Activated T-cell treated with anti-CD3 and anti-CD28 coated beads for 1 hour (primary cell): Measurements from ENCODE around the gene NDUFC1.
A peak's percentile ranks its signal among the peaks of the same experiment; 100 is the strongest.
"Not testable (repeated sequence)": the region's sequence is repeated elsewhere in the genome, so short reads cannot be mapped to it uniquely, and the experiment has no call there.

ENCODE experiments used
- DNase-seq: peaks from one replicate; pipeline ENCODE4 v3.0.0-alpha.2; 2020; ENCODE audit warnings: low read depth

NDUFC1 gene

DNA sequence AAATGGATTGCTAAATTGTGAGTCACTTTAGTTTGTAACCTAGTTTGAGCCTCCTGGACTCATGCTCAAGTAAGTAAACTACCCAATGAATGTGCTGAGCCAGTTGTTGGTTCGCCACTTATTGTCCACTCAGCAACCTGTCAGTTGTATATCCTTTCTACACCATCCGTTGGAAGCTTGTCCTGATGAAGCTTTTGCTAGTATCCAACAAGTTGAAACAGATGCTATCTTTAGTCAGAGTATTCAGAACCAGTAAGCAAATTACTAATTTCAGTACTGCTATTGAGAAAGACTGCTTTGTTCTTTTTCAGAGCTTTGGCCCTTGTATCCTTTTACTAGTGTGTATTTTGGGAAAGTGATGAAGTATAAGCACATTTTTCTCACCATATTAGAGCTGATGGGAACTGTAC lies 5.3 kb downstream of the NDUFC1 start:
- DNase-seq, result no peak

DNA sequence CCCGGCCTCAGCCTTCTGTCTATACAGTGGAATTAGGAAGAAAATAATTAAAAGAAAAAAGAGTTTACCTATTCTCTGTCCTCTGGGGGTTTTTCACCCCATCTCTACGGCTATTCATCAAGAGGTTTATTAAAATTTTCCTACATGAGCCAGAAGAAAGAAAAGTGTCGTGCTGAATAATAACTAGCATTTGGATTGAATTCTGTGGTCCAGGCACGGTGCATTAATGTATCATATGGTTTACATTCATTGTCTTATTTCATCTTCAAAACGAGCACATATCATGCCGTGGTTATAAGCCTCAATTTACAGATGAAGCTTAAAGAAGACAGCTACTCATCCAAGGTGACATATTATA lies 6.4 kb downstream of the NDUFC1 start:
- no peak for DNase-seq

DNA sequence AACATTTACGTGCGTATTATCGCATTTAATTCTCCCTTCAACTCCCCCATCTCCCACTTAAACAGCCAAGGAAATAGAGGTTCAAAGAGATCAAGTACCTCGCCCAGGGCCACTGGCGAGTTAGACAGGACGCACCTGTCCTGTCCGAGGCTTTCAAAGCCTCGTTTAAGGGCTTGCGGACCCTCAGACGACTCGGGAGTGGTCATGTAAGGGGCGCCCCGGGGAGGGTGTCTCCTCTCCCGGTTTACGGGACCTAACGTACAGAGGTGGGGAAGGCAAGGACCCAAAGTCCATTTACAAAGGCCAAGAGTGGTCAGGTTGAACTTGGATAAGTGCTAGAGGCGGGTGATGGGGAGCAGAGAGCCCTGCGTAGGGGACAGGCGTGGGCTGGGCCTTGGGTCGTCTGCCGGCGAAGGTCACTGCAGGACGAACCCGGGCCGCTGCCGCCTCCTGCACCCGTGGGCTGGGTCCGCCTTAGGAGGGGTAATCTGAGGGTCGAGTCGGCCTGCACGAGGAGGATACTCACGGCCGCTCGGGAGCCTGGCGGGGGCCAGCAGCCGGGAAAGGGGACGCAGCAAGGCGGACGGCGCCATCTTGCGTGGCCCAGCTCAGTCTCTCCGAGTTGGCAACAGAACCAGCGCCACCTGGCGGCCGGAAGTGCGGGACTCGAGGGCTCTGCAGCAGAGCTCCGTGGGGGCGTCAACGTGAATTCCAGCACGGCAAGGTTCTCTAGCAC lies 6.9 kb downstream of the NDUFC1 start:
- peak; percentile 100 for DNase-seq

DNA sequence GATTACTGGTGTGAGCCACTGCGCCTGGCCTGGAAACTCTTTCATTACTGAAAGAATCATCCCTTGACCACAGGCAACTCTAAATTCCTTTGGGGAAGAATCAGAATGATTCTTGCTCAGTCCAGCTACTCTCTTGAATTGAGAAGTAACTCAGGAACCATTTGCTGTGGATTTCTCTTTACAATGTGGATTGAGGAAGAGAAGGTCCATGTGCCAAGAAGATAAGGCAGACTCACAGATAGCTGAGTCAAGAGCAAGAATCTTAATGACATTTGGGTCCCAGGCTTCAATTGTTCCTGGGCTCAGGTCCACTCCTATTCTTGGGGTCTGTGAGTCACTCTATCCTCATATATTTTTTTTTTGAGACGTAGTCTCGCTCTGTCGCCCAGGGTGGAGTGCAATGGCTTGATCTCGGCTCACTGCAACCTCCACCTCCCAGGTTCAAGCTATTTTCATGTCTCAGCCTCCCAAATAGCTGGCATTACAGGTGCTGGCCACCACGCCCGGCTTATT lies 16.0 kb downstream of the NDUFC1 start:
- DNase-seq, result no peak

DNA sequence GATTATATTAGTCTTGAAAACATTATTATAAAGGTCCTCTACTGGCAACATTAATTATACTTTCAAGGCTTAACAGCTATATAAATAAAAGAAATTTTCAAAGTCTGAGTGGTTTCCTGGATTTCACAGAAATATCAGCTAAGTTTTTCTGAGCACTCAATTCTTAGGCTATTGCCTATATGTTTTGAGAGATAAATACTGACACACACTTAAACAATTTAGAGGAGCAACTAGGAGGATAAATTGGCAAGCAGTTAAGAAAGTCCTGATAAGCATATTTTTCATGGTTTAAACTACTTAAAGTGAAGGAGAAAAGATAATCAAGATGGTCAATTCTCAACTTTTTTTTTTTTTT lies 19.6 kb downstream of the NDUFC1 start:
- DNase-seq, result no peak

DNA sequence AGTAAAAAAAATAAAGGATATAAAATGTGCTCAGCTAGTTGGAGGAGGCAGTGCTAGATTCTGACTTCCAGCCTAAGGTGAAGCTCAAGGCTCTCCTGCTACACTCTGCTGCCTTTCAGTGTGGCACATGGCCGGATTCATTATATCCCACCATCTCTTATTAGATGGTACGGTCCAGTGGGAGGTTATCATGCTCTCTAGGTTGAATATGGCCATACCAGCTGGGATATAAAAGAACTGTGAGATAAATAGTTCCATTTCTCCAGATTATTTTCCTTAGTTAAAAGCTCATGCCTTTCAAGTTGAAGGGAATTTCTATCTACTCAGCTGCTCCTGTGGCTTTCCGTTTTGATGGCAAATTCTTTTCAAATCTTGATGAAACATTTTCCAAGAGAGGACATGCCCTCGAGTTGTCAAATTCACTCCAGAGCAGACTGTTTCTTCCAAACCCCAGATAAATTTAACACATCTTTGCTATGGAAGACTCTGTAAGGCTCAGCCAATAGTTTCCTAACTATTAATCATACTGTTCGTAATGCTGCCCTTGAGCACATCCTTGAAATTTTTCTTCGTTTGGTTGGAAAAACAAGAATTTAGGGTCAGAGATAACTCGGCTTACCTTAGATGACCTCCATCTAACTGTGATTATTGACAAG lies 20.1 kb downstream of the NDUFC1 start:
- no peak for DNase-seq

DNA sequence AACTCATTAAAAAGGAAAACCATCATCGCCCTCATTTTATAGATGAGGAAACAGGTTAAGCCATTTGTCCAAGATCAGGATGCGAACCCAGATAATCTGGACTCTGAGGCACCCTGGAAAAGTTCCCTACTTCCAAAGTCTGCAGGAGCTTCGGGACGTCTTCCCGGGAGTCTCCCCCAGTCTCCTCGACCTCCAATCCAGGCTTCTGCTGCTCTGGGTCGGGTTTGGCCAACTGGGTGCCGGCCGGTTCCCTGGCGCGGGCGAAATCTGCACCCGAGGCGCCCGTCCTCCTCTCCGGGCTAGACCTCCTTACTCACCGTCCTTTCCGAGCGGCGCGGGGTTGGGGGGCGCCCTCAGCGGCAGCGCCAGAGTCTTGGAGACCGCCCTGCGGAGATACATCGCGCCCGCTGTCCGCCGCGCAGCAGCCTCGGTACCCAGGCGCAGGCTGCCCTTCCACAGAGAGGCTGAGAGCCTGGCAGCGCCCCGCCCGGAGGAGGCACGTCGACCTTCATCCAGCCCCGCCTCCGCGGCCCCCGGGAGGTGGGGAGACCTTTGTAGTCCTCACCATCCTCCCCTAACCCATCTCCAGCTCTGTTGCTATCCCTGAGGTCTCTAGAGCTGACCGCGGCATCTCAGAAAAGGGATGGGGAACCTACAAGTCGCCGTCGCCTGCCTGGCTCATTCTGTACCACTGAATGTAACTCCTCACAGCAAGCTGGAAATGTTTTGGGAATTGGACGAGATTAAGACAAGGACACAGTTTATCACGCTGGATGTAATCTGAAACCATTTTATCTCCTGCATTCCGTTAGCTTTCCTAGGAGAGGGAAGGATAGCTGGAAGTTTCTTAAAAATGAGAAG lies 22.3 kb downstream of the NDUFC1 start, which contains the start of gene MGARP:
MGARP (minus strand) TSS at position 466 of the 861 bp plus-strand sequence; CDS start at position 399, 67 bp downstream.
- peak; percentile 10 for DNase-seq

DNA sequence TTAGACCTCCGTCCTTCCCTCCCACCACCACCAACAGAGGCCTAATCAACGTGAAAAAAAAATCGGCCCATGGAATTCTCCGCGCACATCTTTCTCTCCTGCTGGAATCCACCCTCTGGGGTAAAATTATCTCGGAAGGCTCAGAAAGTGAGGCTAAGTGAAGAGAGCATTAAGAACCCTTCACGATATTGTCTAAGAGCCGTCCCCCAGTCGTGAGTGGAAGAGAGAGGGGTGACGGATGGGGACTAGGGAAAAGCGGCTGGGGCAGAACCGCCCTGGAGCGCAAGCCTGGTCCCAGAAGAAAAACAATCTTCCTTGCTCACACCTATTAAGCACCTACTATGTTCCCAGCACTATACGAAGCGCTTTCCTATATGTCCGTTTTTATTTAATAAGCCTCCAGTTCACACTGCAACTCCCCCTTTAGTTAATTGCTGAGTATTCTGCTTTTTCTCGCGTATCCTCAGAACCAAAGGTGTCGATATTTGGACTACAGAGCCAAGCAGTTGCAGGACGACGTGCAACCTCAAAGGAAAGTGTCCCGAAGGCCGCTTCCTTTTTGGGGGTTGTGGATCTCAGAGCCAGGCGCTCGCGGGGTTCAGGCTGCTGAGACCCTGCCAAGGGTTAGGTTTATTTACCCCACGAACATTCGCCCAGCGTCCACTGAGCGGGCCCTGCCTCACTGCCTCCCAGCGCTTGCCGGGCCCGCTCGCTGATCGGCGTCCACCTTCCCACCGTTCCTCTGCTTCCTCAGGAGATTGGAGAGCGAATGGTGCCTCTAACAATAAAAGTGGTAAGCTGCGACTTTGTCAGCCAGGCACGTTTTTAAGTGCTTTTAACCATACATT lies 23.1 kb downstream of the NDUFC1 start:
- DNase-seq, result no peak

DNA sequence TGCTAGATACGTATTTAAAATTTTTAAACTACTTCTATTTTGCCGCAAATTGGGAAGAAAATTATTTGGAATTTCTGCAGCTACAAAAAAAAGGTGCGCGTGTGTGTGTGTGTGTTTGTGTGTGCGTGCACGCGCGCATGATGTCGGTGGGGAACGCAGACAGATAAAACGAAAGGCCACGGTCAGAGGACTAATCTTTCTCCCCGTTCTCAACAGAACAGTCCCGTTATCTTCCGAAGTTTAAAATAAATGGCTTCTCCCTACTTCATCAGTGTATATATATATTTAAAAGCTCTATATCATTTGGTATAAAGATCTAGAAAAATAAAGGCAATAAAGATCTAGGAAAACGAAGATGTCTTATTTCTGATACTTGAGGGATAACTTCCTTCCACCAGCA lies 23.8 kb downstream of the NDUFC1 start:
- DNase-seq, result no peak

DNA sequence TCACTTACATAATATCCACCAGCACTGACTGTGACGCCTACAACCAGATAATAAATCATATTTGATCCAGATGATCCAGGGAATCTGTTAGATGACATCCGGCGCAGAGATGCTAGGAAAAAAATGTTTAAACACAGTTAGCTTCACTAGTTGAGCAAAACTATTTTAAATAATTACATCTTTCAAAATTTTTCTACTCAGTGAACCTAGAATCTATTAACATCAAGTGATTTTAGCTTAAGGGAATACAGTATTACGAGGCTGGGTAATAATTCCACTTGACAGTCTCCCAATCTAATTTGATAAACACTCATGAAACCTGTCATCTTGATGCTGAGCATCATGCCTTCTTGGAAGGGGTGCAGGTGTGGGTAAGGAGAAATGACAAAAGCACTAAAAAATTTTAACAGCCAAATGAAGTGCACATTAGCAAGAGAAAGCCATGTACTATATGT lies 27.0 kb downstream of the NDUFC1 start:
- no peak for DNase-seq

DNA sequence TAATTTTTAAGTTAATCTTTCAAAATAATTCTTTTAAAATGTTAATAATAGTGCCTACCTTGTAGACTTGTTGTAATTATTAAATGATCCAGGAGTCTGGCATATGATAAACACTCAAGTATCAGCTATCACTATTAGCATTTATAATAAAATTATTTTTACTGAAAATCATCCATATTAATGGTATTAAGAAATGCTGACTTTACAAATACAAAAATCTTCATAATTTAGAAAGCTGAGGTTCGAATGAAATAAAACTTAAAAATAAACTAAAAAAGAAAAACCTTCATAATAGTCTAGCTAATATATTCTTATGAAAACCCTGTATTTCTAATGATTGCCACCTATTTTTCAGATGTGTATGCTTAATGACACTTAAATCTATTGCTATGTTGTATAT lies 27.5 kb downstream of the NDUFC1 start:
- no peak for DNase-seq

DNA sequence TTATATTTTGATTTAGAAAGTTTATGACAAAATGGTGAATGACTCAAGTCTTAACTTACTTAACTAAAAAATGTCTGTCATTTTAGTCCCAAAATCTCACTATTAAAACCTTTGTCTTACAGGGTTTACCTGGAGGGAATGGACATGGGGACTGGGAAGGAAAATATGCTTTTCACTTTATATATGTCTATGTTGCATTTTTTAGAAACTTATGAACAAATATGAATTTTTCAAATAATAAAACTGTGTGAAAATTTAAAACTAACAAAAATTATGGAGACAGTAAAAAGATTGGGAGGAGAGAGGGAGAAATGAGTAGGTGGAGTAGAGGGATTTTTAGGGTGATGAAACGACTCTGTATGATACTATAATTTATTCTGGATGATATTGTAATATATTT lies 28.4 kb downstream of the NDUFC1 start:
- DNase-seq, result no peak

DNA sequence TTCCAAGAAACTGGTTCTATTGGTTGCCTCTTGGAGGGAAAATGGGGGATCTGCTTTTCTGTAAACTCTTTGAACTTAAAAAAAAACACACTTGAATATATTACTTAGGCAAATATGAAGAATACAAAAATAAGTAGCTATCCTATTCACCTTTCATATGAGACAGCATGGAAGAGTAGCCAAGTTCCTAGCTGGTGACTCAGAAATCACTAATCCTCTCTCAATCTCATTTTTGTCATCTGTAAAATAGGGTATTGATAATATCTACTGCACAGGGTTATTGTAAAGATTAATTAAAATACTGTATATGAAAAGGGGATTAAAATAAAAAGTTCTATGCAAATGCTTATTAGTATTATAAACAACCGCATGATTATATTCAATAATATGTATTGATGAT lies 35.0 kb downstream of the NDUFC1 start:
- no peak for DNase-seq

DNA sequence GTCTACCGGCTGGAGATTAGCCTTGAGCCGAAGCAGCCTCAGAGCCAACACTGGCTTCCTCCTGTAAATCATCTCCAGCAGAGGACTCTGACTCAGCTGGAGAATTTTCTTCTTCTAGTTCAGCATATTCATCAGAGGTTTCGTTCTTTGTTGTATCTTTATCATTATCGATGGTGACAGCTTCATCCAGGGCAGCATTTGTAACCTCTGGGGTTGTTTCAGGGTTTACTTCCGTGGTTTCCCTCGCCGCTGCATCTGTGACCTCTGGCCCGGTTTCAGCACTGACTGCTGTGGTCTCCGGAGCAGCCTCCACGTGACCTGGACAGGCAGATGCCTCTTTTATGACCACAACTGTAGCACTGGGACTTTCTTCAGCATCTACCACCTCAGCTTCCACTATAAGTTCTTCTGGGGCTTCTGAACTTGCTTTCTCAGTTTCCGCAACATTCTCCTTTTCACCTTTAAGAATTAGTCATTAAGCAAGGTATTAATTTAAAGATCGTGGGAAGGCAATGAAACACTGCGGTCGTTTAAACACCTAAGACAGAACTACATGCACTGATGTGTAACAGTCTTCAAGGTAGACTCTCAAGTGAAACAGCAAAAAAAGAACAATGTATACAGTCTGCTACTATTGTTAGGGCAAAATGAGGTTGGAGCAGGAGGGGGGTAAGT lies 35.6 kb downstream of the NDUFC1 start:
- DNase-seq, result peak; percentile 35

DNA sequence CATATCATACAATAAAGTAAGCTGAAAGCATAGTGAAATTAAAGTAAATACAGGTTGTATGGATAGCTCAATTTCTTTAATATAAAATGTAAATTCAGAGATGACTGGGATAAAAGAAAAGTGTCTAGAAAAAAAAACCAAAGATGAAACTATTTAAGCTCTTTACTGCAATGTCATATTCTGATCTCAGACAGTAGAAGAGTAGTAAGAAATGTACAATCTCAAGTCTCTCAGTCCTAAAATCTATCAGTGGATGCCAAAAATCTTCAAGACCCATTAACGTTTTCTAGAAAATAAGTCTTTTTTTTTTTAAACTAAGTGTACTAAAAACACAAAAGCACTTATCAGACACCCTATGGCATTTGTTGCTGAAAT lies 36.1 kb downstream of the NDUFC1 start:
- DNase-seq, result no peak

DNA sequence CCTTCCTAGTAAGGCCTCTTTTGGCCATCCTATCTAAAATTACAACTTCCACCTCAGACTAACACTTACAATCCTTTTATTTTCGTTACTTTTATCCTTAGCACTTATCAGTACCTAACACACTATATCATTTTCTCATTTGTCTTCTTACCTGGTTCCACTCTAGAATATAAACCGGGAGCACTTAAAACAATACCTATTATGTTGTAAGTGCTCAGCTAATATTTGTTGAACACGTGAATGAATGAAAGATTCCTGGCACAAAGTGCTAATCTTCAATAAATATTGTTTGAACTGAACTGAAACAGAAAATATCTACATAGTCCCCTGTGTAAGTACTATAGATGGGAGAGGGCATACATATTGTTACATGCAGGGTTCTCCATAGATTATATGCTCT lies 36.6 kb downstream of the NDUFC1 start:
- no peak for DNase-seq

DNA sequence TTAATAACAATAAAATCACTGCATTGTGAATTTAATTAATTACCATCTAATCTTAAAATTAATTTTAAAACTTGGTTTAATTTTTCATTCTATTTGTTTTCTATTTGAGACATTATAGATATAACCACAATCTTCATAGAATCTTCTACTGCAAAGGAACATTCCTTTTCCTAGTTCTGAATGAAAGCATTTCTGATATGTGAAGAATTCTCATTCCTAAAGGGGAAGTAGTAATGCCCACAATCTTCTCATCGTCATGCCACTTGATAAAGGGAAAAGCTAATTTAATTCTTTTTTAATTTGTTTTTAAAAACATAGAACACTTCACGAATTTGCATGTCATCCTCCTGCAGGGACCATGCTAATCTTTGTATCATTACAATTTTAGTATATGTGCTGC lies 45.9 kb downstream of the NDUFC1 start:
- DNase-seq, result no peak

DNA sequence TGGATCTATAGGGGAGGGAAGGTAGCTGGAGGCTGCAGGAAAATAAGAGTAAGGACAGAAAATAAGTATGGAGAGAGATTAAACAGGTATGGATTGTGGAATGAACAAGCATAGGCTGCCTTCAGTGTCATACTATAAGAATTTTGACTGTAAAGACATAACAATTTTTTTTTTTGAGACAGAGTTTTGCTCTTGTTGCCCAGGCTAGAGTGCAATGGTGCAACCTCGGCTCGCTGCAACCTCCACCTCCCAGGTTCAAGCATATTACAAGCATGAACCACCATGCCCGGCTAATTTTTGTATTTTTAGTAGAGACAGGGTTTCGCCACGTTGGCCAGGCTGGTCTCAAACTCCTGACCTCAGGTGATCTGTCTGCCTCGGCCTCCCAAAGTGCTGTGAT lies 46.7 kb downstream of the NDUFC1 start:
- DNase-seq, result not testable (repeated sequence)

DNA sequence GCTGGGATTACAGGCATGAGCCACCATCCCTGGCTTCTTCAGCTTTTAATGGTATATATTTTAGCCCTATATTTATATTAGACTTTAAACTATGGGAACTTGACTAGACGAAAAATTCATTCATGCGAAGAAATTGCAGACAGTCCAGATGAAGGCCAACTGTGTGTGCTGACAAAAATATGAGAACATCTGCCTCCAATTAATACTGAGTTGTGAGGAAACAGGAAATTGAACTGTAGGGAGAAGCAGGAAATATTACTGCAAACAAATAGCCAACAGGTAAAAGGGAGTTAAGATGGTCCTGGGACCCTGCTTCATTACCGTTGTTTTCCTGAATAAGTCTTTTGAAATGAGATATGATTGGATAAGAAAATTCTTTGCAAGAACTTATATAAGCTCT lies 48.6 kb downstream of the NDUFC1 start:
- no peak for DNase-seq

DNA sequence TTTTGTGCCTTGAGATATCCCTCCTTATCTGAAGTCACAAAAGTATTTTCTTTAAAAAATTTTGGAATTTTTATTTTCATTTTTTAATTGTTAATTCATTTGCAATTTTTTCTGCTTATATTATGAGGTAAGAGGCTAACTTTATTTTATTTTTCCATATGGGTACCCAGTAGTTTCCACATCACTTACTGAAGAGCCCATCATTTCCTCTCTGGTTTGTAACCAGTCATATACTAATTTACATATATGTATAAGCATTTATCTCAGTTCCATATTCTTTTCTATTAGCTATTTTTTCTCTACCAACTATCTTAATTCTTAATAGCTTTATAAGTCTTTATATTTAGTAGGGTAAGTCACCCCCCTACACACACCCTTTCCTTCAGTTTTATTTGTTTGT lies 49.2 kb downstream of the NDUFC1 start:
- no peak for DNase-seq

DNA sequence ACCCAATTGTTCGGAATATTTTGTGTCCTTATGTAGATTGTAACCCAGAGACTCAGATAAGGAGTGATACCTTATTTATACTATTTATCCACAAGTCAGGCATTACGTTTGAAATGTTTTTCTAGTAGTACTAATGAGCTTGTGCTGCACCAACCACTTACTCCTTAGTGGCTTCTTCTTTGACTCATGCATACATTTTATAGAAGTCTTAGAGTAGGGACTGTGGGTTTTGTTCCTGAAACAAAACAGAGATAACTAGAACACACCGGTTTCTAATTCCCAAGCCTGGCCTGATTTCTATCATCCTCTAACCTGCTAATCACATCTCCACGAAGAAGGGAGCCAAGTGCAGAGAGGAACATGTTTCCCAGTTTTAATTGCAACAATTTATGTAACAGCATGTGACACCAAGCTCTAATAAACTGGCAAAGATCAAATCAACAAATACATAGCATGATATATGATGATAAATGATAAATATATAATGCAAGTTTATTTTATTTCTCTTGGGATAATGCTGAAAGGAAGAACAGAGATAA lies 54.5 kb downstream of the NDUFC1 start:
- no peak for DNase-seq
